HG02884 (cell line): ENCODE measurements around the gene ABHD5.

Experiments
- ATAC-seq: cut with Tn5 transposase; IDR thresholded peaks from one replicate; pipeline ENCODE4 v1.9.1; 2021; ENCODE audit warnings: mild to moderate bottlenecking, moderate library complexity; ENCODE audit not compliant: unreplicated experiment

The ABHD5 gene

GRCh38 chr3:43753741-43754715 is 63.3 kb downstream of the ABHD5 start:
- no peak for ATAC-seq

GRCh38 chr3:43755516-43756200 is 64.9 kb downstream of the ABHD5 start:
- ATAC-seq: no peak

GRCh38 chr3:43757666-43758321 is 67.1 kb downstream of the ABHD5 start:
- no peak for ATAC-seq

- no peak for ATAC-seq
These were observed 68.0 kb downstream of the ABHD5 start for GRCh38 chr3:43758592-43759225.

GRCh38 chr3:43759297-43759782 is 68.6 kb downstream of the ABHD5 start:
- ATAC-seq: no peak

- ATAC-seq: no peak
These were observed 69.2 kb downstream of the ABHD5 start for GRCh38 chr3:43759938-43760337.

GRCh38 chr3:43760938-43761337 is 70.2 kb downstream of the ABHD5 start:
- no peak for ATAC-seq

- no peak for ATAC-seq
These were observed 71.7 kb downstream of the ABHD5 start for GRCh38 chr3:43762451-43762850.

- no peak for ATAC-seq
These were observed 73.3 kb downstream of the ABHD5 start for GRCh38 chr3:43764056-43764455.

GRCh38 chr3:43764471-43764870 is 73.7 kb downstream of the ABHD5 start:
- no peak for ATAC-seq

GRCh38 chr3:43765521-43765971 is 74.8 kb downstream of the ABHD5 start:
- ATAC-seq: no peak

GRCh38 chr3:43766672-43767465 is 76.1 kb downstream of the ABHD5 start:
- no peak for ATAC-seq

GRCh38 chr3:43768381-43768973 is 77.7 kb downstream of the ABHD5 start:
- ATAC-seq: no peak

GRCh38 chr3:43769097-43769884 is 78.6 kb downstream of the ABHD5 start:
- no peak for ATAC-seq

GRCh38 chr3:43769885-43770425 is 79.2 kb downstream of the ABHD5 start:
- no peak for ATAC-seq

- ATAC-seq: no peak
These were observed 79.8 kb downstream of the ABHD5 start for GRCh38 chr3:43770426-43771103.

GRCh38 chr3:43771610-43772009 is 80.9 kb downstream of the ABHD5 start:
- no peak for ATAC-seq
